HepG2 (cell line): Measurements from ENCODE around the gene PRUNE1. TPM values are rescaled to one million over a fixed set of nuclear protein-coding genes. Genes with fewer than 3 reads are reported as not detected.

Experiments
- ARNT2 ChIP-seq: sonication (generic); formaldehyde crosslinking; IDR thresholded peaks from 2 replicates; pipeline ENCODE4 v1.8.0; 2022; ENCODE audit warnings: mild to moderate bottlenecking, low read depth, missing genetic modification reagents, moderate library complexity
- DPF2 ChIP-seq: sonication (generic); formaldehyde crosslinking; IDR thresholded peaks from 2 replicates; pipeline ENCODE4 v1.4.0; 2020; ENCODE audit warnings: mild to moderate bottlenecking, low read depth, missing genetic modification reagents, borderline replicate concordance
- ELF3 ChIP-seq: IDR thresholded peaks from 2 replicates; pipeline ENCODE4 v1.6.1; 2016; ENCODE audit warnings: missing genetic modification reagents, missing compliant biosample characterization
- EP300 ChIP-seq, 3 experiments: sonication (generic) in 1 of 3; formaldehyde crosslinking in 1 of 3; IDR thresholded peaks; 2 replicates each; pipeline versions ENCODE4 v1.5.1 to v1.6.1; 2011 to 2020; ENCODE audit warnings: low read depth in 2 of 3, low read length in 2 of 3, borderline replicate concordance in 1 of 3, improper control_type of control experiment in 1 of 3, mild to moderate bottlenecking in 1 of 3, missing genetic modification reagents in 1 of 3, moderate library complexity in 1 of 3
- GZF1 ChIP-seq: sonication (generic); formaldehyde crosslinking; IDR thresholded peaks from 2 replicates; pipeline ENCODE4 v1.5.1; 2020; ENCODE audit warnings: mild to moderate bottlenecking, missing genetic modification reagents
- RBFOX2 ChIP-seq: fragments of 200-400 bp; formaldehyde crosslinking; IDR thresholded peaks from 2 replicates; pipeline ENCODE4 v1.6.1; 2017; ENCODE audit warnings: low read depth, mild to moderate bottlenecking, low read length
- REPIN1 ChIP-seq: sonication (generic); formaldehyde crosslinking; IDR thresholded peaks from 2 replicates; pipeline ENCODE4 v1.8.0; 2022; ENCODE audit warnings: missing genetic modification reagents, low read depth, mild to moderate bottlenecking, borderline replicate concordance
- SALL1 ChIP-seq: sonication (generic); formaldehyde crosslinking; IDR thresholded peaks from 2 replicates; pipeline ENCODE4 v1.8.0; 2022; ENCODE audit warnings: mild to moderate bottlenecking, missing genetic modification reagents
- ZNF256 ChIP-seq: sonication (generic); formaldehyde crosslinking; conservative IDR thresholded peaks from 2 replicates; pipeline ENCODE4 v1.4.0; 2020; ENCODE audit warnings: missing genetic modification reagents
- ZNF260 ChIP-seq: sonication (generic); formaldehyde crosslinking; IDR thresholded peaks from 2 replicates; pipeline ENCODE4 v1.4.0; 2020; ENCODE audit warnings: missing genetic modification reagents, low read depth, mild to moderate bottlenecking, borderline replicate concordance
- ZNF367 ChIP-seq: sonication (generic); formaldehyde crosslinking; IDR thresholded peaks from 2 replicates; pipeline ENCODE4 v1.4.0; 2020; ENCODE audit warnings: missing genetic modification reagents, borderline replicate concordance
- ZSCAN29 ChIP-seq: sonication (generic); formaldehyde crosslinking; conservative IDR thresholded peaks from 2 replicates; pipeline ENCODE4 v1.4.0; 2020; ENCODE audit warnings: mild to moderate bottlenecking, missing genetic modification reagents
- polyA plus RNA-seq, 8 experiments: library from polyadenylated mRNA; depleted of rRNA in 3 of 8; stranded (reverse) in 7 of 8; unstranded in 1 of 8; fragments of >200 nt; fragmentation: Illumina TruSeq in 4 of 8; extraction: Trizol in 4 of 8; gene quantifications; 2 replicates each; pipeline versions ENCODE4 v1.2.1 to v1.2.3, GENCODE V29; 2011 to 2016; ENCODE audit warnings: low read depth in 4 of 8, missing spikeins in 1 of 8, mixed read lengths in 1 of 8; ENCODE audit not compliant: insufficient read depth in 1 of 8
- total RNA-seq, 5 experiments: library from RNA; depleted of rRNA; stranded (reverse); fragments of >200 nt; fragmentation: Illumina TruSeq; extraction: Trizol; gene quantifications; 2 replicates each; pipeline ENCODE4 v1.2.3, GENCODE V29; 2016; ENCODE audit warnings: low read depth in 1 of 5
- TF ChIP-seq, protein P1 (sequence below): sonication (generic); formaldehyde crosslinking; IDR thresholded peaks from 2 replicates; pipeline ENCODE4 v1.4.0; 2020; ENCODE audit warnings: missing genetic modification reagents
- TF ChIP-seq, protein P2 (sequence below): IDR thresholded peaks from 2 replicates; pipeline ENCODE4 v1.6.1; 2016; ENCODE audit warnings: control low read depth
- TF ChIP-seq, protein P3 (sequence below): fragments of 450-650 bp; IDR thresholded peaks from 2 replicates; pipeline ENCODE4 v1.6.1; 2017
- TF ChIP-seq, protein P4 (sequence below): sonication (generic); formaldehyde crosslinking; IDR thresholded peaks from 2 replicates; pipeline ENCODE4 v1.4.0; 2020; ENCODE audit warnings: missing genetic modification reagents, borderline replicate concordance

PRUNE1 gene
- total and polyA plus RNA-seq, 2 of the 13 experiments (the other 11 are each of a cell fraction or from before 2014, with no cell fraction given): 19.0 to 31.9 TPM

DNA sequence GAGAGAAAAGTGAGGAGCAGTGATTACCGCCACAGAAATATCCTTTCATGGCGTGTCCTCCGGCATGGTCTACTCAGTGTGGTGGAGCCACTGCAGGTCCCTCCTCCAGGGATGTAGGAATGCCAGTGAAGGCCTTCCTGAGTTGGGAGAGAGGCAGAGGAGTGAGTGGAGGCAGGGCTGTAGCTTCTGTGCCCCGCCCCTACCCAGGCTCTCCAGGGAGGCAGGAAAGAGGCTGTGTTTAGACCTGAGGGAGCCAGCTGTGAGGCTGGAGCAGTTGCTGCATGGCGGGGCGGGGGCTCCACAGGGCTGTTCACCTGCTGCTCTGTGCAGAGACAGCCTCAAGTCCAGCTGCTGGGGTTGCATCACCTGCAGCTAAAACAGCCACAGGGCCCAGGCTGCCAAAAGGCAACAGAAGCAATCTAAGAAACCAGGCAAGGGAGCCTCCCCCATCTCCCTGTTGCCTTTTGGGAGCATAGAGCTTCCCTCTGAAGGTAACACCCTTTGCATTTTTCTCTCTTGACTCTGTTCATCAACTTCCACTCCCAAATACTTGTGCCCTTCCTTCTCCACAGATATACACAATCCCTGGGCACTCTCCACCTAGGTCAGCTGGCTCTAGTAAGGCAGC, 27.0 kb upstream of the PRUNE1 start (continued):
- TF ChIP-seq, protein P1, sequence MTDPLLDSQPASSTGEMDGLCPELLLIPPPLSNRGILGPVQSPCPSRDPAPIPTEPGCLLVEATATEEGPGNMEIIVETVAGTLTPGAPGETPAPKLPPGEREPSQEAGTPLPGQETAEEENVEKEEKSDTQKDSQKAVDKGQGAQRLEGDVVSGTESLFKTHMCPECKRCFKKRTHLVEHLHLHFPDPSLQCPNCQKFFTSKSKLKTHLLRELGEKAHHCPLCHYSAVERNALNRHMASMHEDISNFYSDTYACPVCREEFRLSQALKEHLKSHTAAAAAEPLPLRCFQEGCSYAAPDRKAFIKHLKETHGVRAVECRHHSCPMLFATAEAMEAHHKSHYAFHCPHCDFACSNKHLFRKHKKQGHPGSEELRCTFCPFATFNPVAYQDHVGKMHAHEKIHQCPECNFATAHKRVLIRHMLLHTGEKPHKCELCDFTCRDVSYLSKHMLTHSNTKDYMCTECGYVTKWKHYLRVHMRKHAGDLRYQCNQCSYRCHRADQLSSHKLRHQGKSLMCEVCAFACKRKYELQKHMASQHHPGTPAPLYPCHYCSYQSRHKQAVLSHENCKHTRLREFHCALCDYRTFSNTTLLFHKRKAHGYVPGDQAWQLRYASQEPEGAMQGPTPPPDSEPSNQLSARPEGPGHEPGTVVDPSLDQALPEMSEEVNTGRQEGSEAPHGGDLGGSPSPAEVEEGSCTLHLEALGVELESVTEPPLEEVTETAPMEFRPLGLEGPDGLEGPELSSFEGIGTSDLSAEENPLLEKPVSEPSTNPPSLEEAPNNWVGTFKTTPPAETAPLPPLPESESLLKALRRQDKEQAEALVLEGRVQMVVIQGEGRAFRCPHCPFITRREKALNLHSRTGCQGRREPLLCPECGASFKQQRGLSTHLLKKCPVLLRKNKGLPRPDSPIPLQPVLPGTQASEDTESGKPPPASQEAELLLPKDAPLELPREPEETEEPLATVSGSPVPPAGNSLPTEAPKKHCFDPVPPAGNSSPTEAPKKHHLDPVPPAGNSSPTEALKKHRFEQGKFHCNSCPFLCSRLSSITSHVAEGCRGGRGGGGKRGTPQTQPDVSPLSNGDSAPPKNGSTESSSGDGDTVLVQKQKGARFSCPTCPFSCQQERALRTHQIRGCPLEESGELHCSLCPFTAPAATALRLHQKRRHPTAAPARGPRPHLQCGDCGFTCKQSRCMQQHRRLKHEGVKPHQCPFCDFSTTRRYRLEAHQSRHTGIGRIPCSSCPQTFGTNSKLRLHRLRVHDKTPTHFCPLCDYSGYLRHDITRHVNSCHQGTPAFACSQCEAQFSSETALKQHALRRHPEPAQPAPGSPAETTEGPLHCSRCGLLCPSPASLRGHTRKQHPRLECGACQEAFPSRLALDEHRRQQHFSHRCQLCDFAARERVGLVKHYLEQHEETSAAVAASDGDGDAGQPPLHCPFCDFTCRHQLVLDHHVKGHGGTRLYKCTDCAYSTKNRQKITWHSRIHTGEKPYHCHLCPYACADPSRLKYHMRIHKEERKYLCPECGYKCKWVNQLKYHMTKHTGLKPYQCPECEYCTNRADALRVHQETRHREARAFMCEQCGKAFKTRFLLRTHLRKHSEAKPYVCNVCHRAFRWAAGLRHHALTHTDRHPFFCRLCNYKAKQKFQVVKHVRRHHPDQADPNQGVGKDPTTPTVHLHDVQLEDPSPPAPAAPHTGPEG: no peak
- TF ChIP-seq ZNF256: no peak
- no peak; the same call in 1 of the 2 replicates for TF ChIP-seq REPIN1
- peak; percentile 48; the same call in 1 of the 2 replicates for TF ChIP-seq RBFOX2
- 0 out of 2 replicates have a peak, but pooled peaks have one; percentile 23 for TF ChIP-seq SALL1 (CRISPR knock-in tag)
- no peak for TF ChIP-seq ZNF260 (CRISPR knock-in tag)
- TF ChIP-seq GZF1 (CRISPR knock-in tag): no peak
- TF ChIP-seq, protein P2, sequence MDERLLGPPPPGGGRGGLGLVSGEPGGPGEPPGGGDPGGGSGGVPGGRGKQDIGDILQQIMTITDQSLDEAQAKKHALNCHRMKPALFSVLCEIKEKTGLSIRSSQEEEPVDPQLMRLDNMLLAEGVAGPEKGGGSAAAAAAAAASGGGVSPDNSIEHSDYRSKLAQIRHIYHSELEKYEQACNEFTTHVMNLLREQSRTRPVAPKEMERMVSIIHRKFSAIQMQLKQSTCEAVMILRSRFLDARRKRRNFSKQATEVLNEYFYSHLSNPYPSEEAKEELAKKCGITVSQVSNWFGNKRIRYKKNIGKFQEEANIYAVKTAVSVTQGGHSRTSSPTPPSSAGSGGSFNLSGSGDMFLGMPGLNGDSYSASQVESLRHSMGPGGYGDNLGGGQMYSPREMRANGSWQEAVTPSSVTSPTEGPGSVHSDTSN (CRISPR knock-in tag): no peak
- peak; percentile 91; the same call in 1 of the 2 replicates for TF ChIP-seq ZSCAN29 (CRISPR knock-in tag)
- peak; percentile 41; the same call in 1 of the 2 replicates for TF ChIP-seq DPF2 (CRISPR knock-in tag)
- TF ChIP-seq, protein P3, sequence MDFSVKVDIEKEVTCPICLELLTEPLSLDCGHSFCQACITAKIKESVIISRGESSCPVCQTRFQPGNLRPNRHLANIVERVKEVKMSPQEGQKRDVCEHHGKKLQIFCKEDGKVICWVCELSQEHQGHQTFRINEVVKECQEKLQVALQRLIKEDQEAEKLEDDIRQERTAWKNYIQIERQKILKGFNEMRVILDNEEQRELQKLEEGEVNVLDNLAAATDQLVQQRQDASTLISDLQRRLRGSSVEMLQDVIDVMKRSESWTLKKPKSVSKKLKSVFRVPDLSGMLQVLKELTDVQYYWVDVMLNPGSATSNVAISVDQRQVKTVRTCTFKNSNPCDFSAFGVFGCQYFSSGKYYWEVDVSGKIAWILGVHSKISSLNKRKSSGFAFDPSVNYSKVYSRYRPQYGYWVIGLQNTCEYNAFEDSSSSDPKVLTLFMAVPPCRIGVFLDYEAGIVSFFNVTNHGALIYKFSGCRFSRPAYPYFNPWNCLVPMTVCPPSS: no peak
- no peak for TF ChIP-seq ZNF367 (CRISPR knock-in tag)
- peak; percentile 63 for TF ChIP-seq ARNT2
- TF ChIP-seq, protein P4, sequence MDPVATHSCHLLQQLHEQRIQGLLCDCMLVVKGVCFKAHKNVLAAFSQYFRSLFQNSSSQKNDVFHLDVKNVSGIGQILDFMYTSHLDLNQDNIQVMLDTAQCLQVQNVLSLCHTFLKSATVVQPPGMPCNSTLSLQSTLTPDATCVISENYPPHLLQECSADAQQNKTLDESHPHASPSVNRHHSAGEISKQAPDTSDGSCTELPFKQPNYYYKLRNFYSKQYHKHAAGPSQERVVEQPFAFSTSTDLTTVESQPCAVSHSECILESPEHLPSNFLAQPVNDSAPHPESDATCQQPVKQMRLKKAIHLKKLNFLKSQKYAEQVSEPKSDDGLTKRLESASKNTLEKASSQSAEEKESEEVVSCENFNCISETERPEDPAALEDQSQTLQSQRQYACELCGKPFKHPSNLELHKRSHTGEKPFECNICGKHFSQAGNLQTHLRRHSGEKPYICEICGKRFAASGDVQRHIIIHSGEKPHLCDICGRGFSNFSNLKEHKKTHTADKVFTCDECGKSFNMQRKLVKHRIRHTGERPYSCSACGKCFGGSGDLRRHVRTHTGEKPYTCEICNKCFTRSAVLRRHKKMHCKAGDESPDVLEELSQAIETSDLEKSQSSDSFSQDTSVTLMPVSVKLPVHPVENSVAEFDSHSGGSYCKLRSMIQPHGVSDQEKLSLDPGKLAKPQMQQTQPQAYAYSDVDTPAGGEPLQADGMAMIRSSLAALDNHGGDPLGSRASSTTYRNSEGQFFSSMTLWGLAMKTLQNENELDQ (CRISPR knock-in tag): peak; percentile 34; the same call in 1 of the 2 replicates
- peak in 1 of 2 experiments; percentile 4; a peak in 1 of 4 replicates for TF ChIP-seq EP300 (IDR thresholded peaks at IDR 0.05; ENCODE audit: low read depth in 2 of 2, low read length in 2 of 2)
- no peak; the same call in 1 of the 2 replicates for TF ChIP-seq EP300 (CRISPR knock-in tag; IDR thresholded peaks at IDR 0.05; ENCODE audit: borderline replicate concordance)
- peak; percentile 29; the same call in 1 of the 2 replicates for TF ChIP-seq ELF3 (CRISPR knock-in tag)
